MM.1S (cell line): ENCODE results near the gene NOSIP.

Experiments used
- DNase-seq: peaks from one replicate; pipeline ENCODE4 v3.0.0-alpha.2; 2015
- H2AFZ ChIP-seq: fragments of 300-600 bp; sonication (generic); 2 replicates; pipeline ENCODE4 v1.6.0; 2016; ENCODE audit warnings: antibody characterized with exemption, low read length
- H3F3A ChIP-seq: fragments of 300-600 bp; sonication (generic); 2 replicates; pipeline ENCODE4 v1.6.1; 2016; ENCODE audit warnings: mild to moderate bottlenecking, antibody characterized with exemption, low read length, moderate library complexity, mixed read lengths; ENCODE audit not compliant: insufficient read depth
- H3K27ac ChIP-seq: fragments of 300-600 bp; sonication (generic); 2 replicates; pipeline ENCODE4 v1.5.1; 2016; ENCODE audit warnings: mild to moderate bottlenecking, low read length
- H3K27me3 ChIP-seq: fragments of 300-600 bp; sonication (generic); replicated peaks from 2 replicates; pipeline ENCODE4 v1.6.0; 2016; ENCODE audit warnings: low read length; ENCODE audit not compliant: insufficient read depth
- H3K36me3 ChIP-seq: fragments of 300-600 bp; sonication (generic); replicated peaks from 2 replicates; pipeline ENCODE4 v1.6.1; 2016; ENCODE audit warnings: mild to moderate bottlenecking, low read length, mixed read lengths; ENCODE audit not compliant: insufficient read depth
- H3K4me1 ChIP-seq: fragments of 300-600 bp; sonication (generic); 2 replicates; pipeline ENCODE4 v1.6.1; 2016; ENCODE audit warnings: low read length, mixed read lengths
- H3K4me2 ChIP-seq: fragments of 300-600 bp; sonication (generic); 2 replicates; pipeline ENCODE4 v1.6.0; 2016; ENCODE audit warnings: low read depth, low read length
- H3K4me3 ChIP-seq: fragments of 300-600 bp; sonication (generic); 2 replicates; pipeline ENCODE4 v1.5.1; 2016; ENCODE audit warnings: low read length, mixed read lengths
- H3K79me2 ChIP-seq: fragments of 300-600 bp; sonication (generic); 2 replicates; pipeline ENCODE4 v1.6.1; 2016; ENCODE audit warnings: mixed run types, low read length, mixed read lengths
- H3K9ac ChIP-seq: fragments of 300-600 bp; sonication (generic); 2 replicates; pipeline ENCODE4 v1.6.1; 2016; ENCODE audit warnings: low read length, mixed read lengths
- H3K9me2 ChIP-seq: fragments of 300-600 bp; sonication (generic); replicated peaks from 2 replicates; pipeline ENCODE4 v1.6.1; 2016; ENCODE audit warnings: mild to moderate bottlenecking, low read length, mixed read lengths; ENCODE audit not compliant: insufficient read depth
- H3K9me3 ChIP-seq: fragments of 300-600 bp; sonication (generic); replicated peaks from 2 replicates; pipeline ENCODE4 v1.6.1; 2016; ENCODE audit warnings: mild to moderate bottlenecking, low read length, mixed read lengths; ENCODE audit not compliant: insufficient read depth
- H4K20me1 ChIP-seq: fragments of 300-600 bp; sonication (generic); 2 replicates; pipeline ENCODE4 v1.6.1; 2016; ENCODE audit warnings: mild to moderate bottlenecking, low read length, moderate library complexity, mixed read lengths; ENCODE audit not compliant: insufficient read depth
- CTCF ChIP-seq: fragments of 300-600 bp; sonication (generic); IDR thresholded peaks from 2 replicates; pipeline ENCODE4 v1.5.1; 2016; ENCODE audit warnings: antibody characterized with exemption, low read length, mixed read lengths
- EZH2 ChIP-seq: fragments of 300-600 bp; sonication (generic); optimal IDR thresholded peaks from 2 replicates; pipeline ENCODE3; 2017; ENCODE audit warnings: low read depth, mild to moderate bottlenecking, antibody characterized with exemption, low read length, mixed read lengths
- EZH2phosphoT487 ChIP-seq: fragments of 300-600 bp; sonication (generic); IDR thresholded peaks from 2 replicates; pipeline ENCODE4 v1.6.1; 2018; ENCODE audit warnings: antibody characterized with exemption, low read length

NOSIP gene

GRCh38 chr19:49590071-49590970 is 10.0 kb upstream of the NOSIP start:
- H3K27me3 ChIP-seq, result no peaks in the 10 kb centered on the region
- H3F3A ChIP-seq, result peaks cover 31% of the 10 kb centered on the region
- H3K4me2 ChIP-seq, result peak overlapping the region; percentile 100
- no peaks in the 10 kb centered on the region for H3K36me3 ChIP-seq
- no peaks in the 10 kb centered on the region for H4K20me1 ChIP-seq
- H3K9me2 ChIP-seq, result no peaks in the 10 kb centered on the region
- DNase-seq, result peak; percentile 97
- peak overlapping the region; percentile 93 for H3K4me3 ChIP-seq
- peak overlapping the region; percentile 76 for H2AFZ ChIP-seq
- TF ChIP-seq CTCF (no peak), EZH2phosphoT487 (no peak), EZH2 (no peak)
- peak overlapping the region; percentile 88 for H3K27ac ChIP-seq
- H3K79me2 ChIP-seq, result peaks cover 35% of the 10 kb centered on the region
- peaks cover 18% of the 10 kb centered on the region for H3K4me1 ChIP-seq
- peak overlapping the region; percentile 90 for H3K9ac ChIP-seq
- H3K9me3 ChIP-seq, result no peaks in the 10 kb centered on the region

DNA sequence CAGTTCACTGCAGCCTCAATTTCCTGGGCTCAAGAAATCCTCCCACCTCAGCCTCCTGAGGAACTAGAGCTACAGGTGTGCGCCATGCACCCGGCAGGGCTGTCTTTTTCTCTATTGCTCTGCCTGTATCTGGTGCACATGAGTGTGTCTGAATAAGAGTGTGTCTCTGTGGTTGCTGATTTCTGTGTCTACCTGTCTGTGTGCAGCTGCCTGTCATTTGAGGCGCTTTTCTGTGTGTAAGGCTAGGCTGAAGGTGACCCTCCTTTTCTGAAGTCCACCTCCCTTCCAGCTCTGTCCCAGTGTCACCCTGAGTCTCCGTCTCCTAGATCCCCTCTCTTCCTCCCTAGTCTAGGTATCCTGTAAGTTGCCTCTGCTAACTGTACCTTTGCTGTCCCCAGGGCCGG is 9.1 kb upstream of the NOSIP start:
- Histone ChIP-seq H3K9me3 (no peaks in the 10 kb centered on the region), H3K4me2 (peak overlapping the region; percentile 60), H3K36me3 (no peaks in the 10 kb centered on the region), H3K4me3 (no peak overlapping the region), H3K9me2 (no peaks in the 10 kb centered on the region), H3K4me1 (peaks cover 18% of the 10 kb centered on the region), H3K79me2 (peaks cover 30% of the 10 kb centered on the region), H3K9ac (no peak overlapping the region), H2AFZ (peak overlapping the region; percentile 14; the same call in 1 of the 2 replicates), H3K27me3 (no peaks in the 10 kb centered on the region), H3F3A (peaks cover 31% of the 10 kb centered on the region), H3K27ac (peak overlapping the region; percentile 37; the same call in 1 of the 2 replicates), H4K20me1 (no peaks in the 10 kb centered on the region)
- peak; percentile 37 for DNase-seq
- TF ChIP-seq CTCF, result no peak
- TF ChIP-seq EZH2, result no peak
- no peak for TF ChIP-seq EZH2phosphoT487

DNA sequence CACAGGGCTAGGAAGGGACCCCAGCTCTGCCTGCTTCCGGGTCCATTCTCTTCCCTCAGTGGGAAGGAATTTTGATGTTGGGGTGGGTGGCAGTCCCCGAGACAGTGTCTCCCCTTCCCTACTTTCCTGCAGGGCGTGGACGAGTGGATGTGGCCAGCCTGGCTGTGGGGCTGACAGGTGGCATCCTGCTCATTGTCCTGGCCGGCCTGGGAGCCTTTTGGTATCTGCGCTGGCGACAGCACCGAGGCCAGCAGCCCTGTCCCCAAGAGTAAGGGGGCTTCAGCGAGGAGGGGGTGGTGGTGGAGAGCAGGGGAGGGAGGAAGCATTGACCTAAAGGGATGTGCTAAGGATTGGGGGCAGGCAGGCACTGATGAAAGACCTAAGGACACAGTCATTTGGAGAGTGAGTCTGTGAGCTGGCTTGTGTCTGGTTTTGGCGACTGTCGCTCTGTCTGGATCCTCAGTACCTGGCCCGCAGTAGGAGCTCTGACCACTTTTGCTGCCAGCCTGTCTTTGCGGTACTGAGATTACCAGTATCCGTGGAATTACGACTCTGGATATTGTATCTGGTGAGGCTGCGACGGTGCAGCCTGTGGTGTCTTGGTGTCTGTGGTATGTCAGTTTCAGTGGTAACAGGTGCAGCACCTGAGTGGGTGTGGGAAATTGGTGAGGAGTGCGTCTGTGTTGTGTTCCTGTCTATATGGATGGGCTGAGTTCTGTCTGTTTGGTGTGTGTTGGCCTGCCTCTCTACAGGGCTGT is 8.2 kb upstream of the NOSIP start:
- no peaks in the 10 kb centered on the region for H3K27me3 ChIP-seq
- no peaks in the 10 kb centered on the region for H3K36me3 ChIP-seq
- H2AFZ ChIP-seq, result no peak overlapping the region
- H3K9me3 ChIP-seq, result no peaks in the 10 kb centered on the region
- H3K4me2 ChIP-seq, result no peak overlapping the region
- no peaks in the 10 kb centered on the region for H4K20me1 ChIP-seq
- peak overlapping the region; percentile 9; the same call in 1 of the 2 replicates for H3K27ac ChIP-seq
- no peaks in the 10 kb centered on the region for H3K9me2 ChIP-seq
- no peak overlapping the region for H3K9ac ChIP-seq
- DNase-seq, result peak; percentile 64
- H3F3A ChIP-seq, result peaks cover 31% of the 10 kb centered on the region
- H3K4me1 ChIP-seq, result peaks cover 13% of the 10 kb centered on the region
- peaks cover 20% of the 10 kb centered on the region for H3K79me2 ChIP-seq
- H3K4me3 ChIP-seq, result no peak overlapping the region
- no peak for TF ChIP-seq EZH2
- no peak for TF ChIP-seq EZH2phosphoT487
- TF ChIP-seq CTCF, result no peak
